GM21367 (cell line): ENCODE data around the gene SLC39A1.

Experiments
- ATAC-seq: cut with Tn5 transposase; IDR thresholded peaks from one replicate; pipeline ENCODE4 v1.9.1; 2021; ENCODE audit not compliant: unreplicated experiment

SLC39A1 gene

DNA sequence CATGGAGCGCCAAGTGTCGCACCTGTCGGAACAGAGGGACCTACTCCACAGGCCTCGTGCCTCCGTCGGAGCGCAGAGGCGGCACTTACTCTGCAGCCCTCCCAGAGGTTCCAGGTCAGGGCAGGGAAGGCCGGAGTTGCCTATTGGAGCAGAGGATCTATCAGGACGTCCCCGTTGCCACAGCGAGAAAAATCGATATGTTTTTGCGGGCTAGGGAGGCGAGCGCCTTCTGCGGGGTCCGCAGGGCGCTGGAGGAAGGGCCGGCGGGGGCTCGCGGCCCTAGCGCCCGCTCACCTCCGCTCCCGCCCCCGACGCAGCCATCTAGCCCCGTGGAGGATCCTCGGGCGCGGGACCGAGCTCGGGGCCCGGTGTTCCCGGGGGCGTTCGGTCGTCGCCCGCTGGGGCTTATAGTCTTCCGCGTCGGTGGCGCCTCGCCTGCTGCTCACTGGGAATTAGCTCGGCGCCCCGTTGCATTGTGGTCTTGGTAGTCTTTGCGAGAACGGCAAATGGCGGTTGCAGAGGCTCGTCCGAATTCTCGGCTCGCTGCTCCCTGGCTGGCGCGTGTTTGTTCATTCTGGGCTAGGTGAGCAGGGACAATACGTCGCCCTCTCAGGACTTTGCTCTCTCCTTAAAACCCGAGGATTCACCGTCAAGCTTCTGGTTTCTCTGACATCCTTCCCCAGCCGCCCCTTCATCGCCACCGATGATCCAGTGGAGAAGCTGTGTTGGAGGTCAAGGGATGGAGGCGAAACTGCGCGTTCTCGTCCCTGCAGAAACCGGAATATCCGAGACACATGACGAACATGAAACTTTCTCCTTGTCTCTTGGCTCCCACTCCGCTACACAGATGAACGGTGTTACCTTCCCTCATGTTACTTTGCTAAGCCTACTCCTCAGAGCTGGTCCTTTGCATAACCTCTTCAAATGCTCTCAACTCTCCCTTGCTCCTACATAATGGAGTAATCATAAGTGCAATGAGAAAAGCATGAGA, 14.2 kb upstream of the SLC39A1 start, which contains the start of gene JTB:
Gene JTB, minus strand, starts transcription at position 425 of the 991 bp plus-strand sequence. Its CDS starts 422 bp downstream, at position 3.
- peak; percentile 62 for ATAC-seq

GRCh38 chr1:153976819-153977249, 13.5 kb upstream of the SLC39A1 start:
- no peak for ATAC-seq

- no peak for ATAC-seq
These were observed 10.2 kb upstream of the SLC39A1 start for GRCh38 chr1:153973525-153973924.

- ATAC-seq: no peak
These were observed 9.7 kb upstream of the SLC39A1 start for GRCh38 chr1:153973071-153973470.

- ATAC-seq: no peak
These were observed 7.0 kb upstream of the SLC39A1 start for GRCh38 chr1:153970346-153970745.

DNA sequence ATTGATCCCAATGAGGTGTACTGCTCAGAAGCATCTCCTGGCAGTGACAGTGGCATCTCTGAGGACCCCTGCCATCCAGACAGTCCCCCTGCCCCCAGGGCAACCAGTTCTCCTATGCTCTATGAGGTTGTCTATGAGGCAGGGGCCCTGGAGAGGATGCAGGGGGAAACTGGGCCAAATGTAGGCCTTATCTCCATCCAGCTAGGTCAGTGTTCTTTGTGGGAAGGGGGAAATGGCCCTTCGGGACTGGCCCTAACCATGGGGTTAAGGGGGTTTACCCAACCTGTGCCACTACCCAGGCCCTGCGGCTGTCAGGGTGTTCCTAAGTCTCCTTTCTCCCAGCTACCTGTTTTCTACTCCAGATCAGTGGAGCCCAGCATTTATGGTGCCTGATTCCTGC, 5.6 kb upstream of the SLC39A1 start:
- no peak for ATAC-seq

DNA sequence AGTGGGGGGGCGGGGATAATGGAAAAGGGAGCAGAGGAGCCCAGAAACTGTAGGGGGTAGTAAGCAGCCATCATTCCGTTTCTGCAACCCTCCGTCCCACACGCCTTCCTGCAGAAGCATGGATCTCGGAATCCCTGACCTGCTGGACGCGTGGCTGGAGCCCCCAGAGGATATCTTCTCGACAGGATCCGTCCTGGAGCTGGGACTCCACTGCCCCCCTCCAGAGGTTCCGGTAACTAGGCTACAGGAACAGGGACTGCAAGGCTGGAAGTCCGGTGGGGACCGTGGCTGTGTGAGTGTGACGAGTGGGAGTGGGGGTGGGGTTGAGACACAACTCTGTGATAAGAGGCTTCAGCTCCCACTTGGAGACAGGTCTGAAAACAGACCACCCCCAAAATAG, 5.1 kb upstream of the SLC39A1 start:
- ATAC-seq: no peak

DNA sequence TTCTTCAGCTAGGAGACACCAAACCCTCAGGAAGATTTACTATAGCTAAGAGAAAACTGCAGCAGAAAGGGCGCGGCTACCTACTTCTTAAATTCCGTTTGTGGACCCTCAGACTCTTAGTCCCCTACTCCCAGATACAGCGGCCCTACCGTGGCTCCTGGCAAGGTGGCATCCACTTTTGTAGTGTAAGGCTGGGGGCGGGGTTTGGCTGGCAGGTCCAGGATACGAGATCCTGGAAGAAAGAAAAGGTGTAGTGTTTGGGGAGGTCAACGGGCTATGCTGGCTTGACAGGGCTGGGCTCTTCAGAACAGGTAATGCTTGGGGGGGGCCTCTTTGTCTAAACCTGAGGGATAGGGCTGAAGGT, 4.6 kb upstream of the SLC39A1 start:
- no peak for ATAC-seq

GRCh38 chr1:153967107-153967999, 4.0 kb upstream of the SLC39A1 start, which contains the start of gene CREB3L4:
Gene CREB3L4, plus strand, starts transcription at chr1:153967902. Its CDS starts 624 bp downstream, at chr1:153968526.
- peak; percentile 45 for ATAC-seq

DNA sequence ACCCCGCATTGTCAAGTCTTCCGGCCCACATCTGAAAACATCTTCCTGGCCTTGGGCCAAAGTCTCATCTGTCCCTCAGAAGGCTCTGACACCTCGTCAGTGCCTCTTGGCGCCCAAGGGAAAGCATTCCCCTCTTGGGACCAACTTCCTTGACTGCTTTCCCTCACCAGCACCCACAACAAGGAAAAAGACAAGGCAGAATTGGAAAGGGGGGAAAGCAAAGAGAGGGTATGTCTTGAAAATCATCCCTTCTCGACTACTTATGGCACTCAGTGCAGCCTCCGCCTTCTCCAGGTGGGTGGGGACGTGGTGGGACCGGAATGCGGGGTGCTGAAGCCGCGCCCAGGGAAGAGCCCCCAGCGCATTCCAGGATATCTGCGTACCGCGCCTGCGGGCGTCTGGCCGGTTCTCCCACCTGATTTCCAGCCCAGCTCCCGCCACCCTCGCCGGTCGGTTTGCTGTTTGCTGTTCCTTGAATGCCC, 554 bp upstream of the SLC39A1 start:
- no peak for ATAC-seq

DNA sequence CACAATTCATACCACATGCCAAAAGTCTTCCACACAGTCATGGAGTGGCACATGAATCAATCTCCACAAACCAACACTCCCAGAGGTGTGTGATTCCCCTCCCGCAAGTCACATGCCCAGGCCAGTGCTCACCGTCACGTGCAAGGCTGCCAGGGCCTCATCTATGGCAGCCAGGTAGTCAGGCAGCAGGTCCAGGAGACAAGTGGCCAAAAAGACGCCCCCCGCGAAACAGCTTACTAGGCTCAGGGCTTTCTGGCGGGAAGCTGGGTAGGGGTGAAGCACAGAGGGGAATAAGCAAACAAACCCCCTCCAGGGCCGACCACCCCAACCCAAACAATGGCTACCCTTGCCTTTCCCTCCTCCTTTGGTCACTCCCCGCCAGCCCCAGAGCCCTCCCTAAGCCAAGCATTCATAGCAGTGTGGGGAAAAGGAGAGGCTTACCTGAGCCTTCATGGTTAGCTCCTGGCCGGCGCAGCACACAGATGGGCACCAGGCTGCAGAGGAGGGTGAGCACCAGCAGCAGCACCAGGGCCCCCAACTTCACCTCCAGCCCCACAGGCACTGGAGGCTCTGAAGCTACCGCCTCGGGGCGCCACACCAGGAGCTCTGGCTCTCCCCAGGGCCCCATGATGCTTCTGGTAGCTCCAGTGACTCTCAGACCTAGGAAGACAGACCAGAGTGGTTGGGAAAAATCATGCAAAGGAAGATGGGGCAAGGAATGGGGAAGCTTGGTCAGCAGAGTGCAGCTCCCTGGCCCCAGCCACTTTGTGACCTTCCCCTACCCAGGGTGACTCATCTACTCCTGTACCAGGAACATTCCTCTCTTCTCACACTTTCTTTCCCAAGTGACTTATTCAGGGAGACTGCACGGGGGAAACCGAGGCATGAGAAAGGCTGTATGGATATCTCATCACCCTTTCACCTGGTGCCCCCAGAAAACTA, 978 bp downstream of the SLC39A1 start:
- ATAC-seq: no peak

DNA sequence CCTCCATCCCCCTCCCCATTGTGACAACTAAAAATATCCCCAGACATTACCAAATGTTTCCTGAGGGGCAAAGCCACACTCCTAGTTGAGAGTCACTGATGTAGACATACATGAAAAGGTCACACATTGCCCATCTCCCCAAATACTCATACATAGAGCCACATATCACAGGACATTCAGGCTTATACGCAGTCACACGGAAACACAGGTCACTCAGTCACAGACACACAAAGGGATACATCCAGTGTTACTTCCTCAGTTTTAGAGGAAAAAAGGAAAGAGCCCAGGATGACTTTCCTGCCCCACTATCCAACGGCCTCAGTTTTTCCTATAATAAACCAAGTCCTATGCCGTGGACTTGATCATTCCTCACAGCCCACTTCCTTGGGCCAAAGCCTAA, 1.9 kb downstream of the SLC39A1 start:
- no peak for ATAC-seq

- no peak for ATAC-seq
These were observed 3.1 kb downstream of the SLC39A1 start for GRCh38 chr1:153960206-153960605.

DNA sequence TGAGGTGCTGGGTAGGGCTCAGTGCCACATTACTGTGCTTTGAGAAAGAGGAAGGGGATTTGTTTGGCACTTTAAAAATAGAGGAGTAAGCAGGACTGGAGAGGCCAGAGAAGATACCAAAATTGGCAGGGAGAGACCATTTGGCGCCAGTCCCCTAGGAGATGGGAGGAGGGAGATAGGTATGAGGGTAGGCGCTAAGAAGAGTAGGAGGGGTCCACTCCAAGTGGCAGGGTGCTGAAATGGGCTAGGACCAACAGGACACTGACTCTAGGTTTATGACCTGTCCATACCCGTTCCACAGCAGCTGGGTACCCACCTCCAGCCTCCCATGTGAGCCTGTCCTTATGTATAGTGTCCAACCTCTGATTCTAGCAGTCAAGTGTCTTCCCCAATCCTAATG, 3.9 kb downstream of the SLC39A1 start:
- no peak for ATAC-seq

DNA sequence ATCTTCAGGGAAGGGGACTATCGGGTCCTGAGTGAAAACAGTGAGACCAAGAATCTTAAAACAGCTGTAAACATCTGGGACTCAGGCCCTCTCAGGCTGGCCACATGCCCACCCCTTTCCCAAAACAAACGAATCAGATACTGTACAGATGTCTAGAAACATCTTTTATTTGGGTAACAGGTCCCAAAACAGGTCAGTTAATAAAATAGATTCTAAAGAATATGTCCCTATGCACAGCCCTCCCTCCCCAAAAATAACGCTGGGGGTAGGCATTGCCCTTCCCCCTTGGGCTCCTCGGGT, 4.4 kb downstream of the SLC39A1 start:
- no peak for ATAC-seq

- peak; percentile 64 for ATAC-seq
These were observed 5.0 kb downstream of the SLC39A1 start, which contains the start of gene CRTC2 for GRCh38 chr1:153958111-153958960. Gene CRTC2, minus strand, starts transcription at chr1:153958612. Its CDS starts 115 bp downstream, at chr1:153958497.

DNA sequence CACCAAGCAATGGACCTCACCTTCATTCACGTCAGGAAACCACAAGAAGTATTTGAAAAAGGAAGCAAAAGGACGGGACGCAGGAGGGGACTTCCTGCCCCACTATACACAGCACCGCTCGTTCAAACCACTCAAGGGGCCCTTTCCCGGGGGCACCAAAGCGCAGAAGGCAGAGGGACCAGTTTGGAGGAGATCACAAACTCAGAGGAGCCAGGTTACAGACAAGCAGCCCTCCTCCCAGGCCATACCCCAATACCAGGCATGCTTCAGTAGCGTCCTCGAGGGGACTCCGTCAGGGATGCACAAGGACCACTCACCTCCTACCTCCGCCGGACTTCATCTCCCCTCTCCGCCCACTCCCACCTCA, 5.6 kb downstream of the SLC39A1 start:
- ATAC-seq: no peak

- ATAC-seq: no peak
These were observed 6.2 kb downstream of the SLC39A1 start for GRCh38 chr1:153956997-153957715.

DNA sequence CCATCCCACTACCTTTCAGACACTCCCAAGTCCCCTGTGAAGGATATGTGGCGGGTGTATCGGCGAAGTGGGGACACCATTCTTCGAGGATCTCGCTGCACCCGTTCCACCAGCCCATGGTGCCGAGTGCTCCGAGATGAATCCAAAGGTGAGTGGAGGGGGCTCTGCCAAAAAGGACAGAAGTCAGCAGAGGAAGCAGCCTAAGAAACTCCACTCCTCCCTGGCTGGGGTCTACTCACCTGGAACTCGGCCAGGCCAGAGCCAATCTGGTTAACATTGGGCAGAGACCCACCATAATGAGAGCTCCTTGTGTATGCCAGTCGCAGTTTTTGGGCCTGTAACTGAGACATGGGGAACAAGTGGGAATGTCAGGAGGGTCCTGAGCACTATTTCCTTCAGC, 8.5 kb downstream of the SLC39A1 start:
- no peak for ATAC-seq
